Thyroid gland (tissue), 4 donors: ENCODE data around the gene FRG2C. TPM values are rescaled to one million over a fixed set of nuclear protein-coding genes. Genes with fewer than 3 reads are reported as not detected.
"Not testable (repeated sequence)": the region's sequence is repeated elsewhere in the genome, so short reads cannot be mapped to it uniquely, and the experiment has no call there.

Experiments
- DNase-seq, 2 donors: peaks; one replicate each; pipeline ENCODE4 v3.0.0-alpha.2; 2019
- H3K27ac ChIP-seq, 3 donors: fragments of 200-600 bp; sonication (generic); 1 replicate in 2 of 3; 2 replicates in 1 of 3; pipeline ENCODE4 v1.5.1; 2016 to 2019; ENCODE audit warnings: mild to moderate bottlenecking in 1 of 3, moderate library complexity in 1 of 3
- H3K27me3 ChIP-seq: fragments of 200-600 bp; sonication (generic); one replicate; pipeline ENCODE4 v1.5.1; 2019
- H3K36me3 ChIP-seq, 2 donors: fragments of 200-600 bp; sonication (generic); one replicate each; pipeline ENCODE4 v1.5.1; 2016 to 2019
- H3K4me1 ChIP-seq, 2 donors: fragments of 200-600 bp; sonication (generic); one replicate each; pipeline ENCODE4 v1.5.1; 2017 to 2019
- H3K4me3 ChIP-seq, 3 donors: fragments of 200-600 bp; sonication (generic); replicated peaks in 1 of 3; 1 replicate in 2 of 3; 2 replicates in 1 of 3; pipeline ENCODE4 v1.5.1; 2016; ENCODE audit warnings: mild to moderate bottlenecking in 1 of 3
- H3K9me3 ChIP-seq: fragments of 200-600 bp; sonication (generic); one replicate; pipeline ENCODE4 v1.5.1; 2017
- POLR2A ChIP-seq, 2 donors: fragments of 450-650 bp; IDR thresholded peaks; one replicate each; pipeline ENCODE4 v1.6.1; 2017; ENCODE audit warnings: antibody characterized with exemption in 2 of 2, mild to moderate bottlenecking in 2 of 2, moderate library complexity in 1 of 2
- WGBS, 2 donors: methylation state at CpG; one replicate each; pipeline ENCODE4 v1.1.5; 2017; 5-methylcytosine and 5-hydroxymethylcytosine counted together
- intact Hi-C: fragments of 100-400 bp; cut with DNase I; formaldehyde crosslinking; loops from one replicate; pipeline ENCODE4 v1.15.1; 2023
- microRNA counts, 2 donors: library from miRNA; unstranded; fragments of <30 nt; microRNA quantifications; one replicate each; lab custom pipeline; 2016 to 2017
- microRNA-seq: library from miRNA; unstranded; fragments of <30 nt; microRNA quantifications from one replicate; pipeline ENCODE4, GENCODE V29; 2016
- small RNA-seq: library from RNA; depleted of rRNA; stranded (forward); fragments of <200 nt; gene quantifications from one replicate; pipeline ENCODE3, GENCODE V24; 2016
- total RNA-seq, 4 donors: library from RNA; depleted of rRNA; stranded (reverse); fragments of >200 nt; gene quantifications; one replicate each; pipeline ENCODE4 v1.2.3, GENCODE V29; 2016
- TF ChIP-seq, protein P1 (sequence below), 6 experiments: fragments of 200-600 bp in 3 of 6; fragments of 450-650 bp in 3 of 6; sonication (generic) in 3 of 6; IDR thresholded peaks; one replicate each; pipeline ENCODE4 v1.5.1; 2016 to 2019; ENCODE audit warnings: antibody characterized with exemption in 6 of 6, mild to moderate bottlenecking in 2 of 6, inconsistent platforms in 1 of 6, moderate library complexity in 1 of 6

FRG2C gene
- total RNA-seq, 4 donors from 2014 or later = not detected

GRCh38 chr3:75672140-75672775, 8.1 kb downstream of the FRG2C start:
- peaks cover 3 to 17% of the 10 kb centered on the region in 2 donors for H3K4me1 ChIP-seq
- H3K4me3 ChIP-seq, intact Hi-C loops, H3K27me3 ChIP-seq, H3K36me3 ChIP-seq, H3K9me3 ChIP-seq: not testable (repeated sequence)
- TF ChIP-seq POLR2A (IDR thresholded peaks at IDR 0.05) = peak in 1 of 2 donors; percentile 61
- 6 to 20% methylated on average over 56 to 59 of the region's 59 CpGs for WGBS, 2 donors
- peak in 1 of 2 donors; percentile 61 for DNase-seq
- peak overlapping the region in 2 of 3 donors; percentile 22 to 50 for H3K27ac ChIP-seq

GRCh38 chr3:75683965-75684364, 19.8 kb downstream of the FRG2C start:
- WGBS, 2 donors = 3 to 78% methylated on average over 1 of the region's 1 CpG
- H3K9me3 ChIP-seq, intact Hi-C loops, H3K4me3 ChIP-seq, H3K4me1 ChIP-seq, H3K27me3 ChIP-seq, H3K36me3 ChIP-seq, H3K27ac ChIP-seq, DNase-seq: not testable (repeated sequence)

- H3K9me3 ChIP-seq = no peaks in the 10 kb centered on the region
- no peak overlapping the region for H3K27ac ChIP-seq
- TF ChIP-seq POLR2A (IDR thresholded peaks at IDR 0.05) = no peak
- TF ChIP-seq, protein P1, sequence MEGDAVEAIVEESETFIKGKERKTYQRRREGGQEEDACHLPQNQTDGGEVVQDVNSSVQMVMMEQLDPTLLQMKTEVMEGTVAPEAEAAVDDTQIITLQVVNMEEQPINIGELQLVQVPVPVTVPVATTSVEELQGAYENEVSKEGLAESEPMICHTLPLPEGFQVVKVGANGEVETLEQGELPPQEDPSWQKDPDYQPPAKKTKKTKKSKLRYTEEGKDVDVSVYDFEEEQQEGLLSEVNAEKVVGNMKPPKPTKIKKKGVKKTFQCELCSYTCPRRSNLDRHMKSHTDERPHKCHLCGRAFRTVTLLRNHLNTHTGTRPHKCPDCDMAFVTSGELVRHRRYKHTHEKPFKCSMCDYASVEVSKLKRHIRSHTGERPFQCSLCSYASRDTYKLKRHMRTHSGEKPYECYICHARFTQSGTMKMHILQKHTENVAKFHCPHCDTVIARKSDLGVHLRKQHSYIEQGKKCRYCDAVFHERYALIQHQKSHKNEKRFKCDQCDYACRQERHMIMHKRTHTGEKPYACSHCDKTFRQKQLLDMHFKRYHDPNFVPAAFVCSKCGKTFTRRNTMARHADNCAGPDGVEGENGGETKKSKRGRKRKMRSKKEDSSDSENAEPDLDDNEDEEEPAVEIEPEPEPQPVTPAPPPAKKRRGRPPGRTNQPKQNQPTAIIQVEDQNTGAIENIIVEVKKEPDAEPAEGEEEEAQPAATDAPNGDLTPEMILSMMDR (IDR thresholded peaks at IDR 0.05) = no peak
- WGBS, 2 donors = 88 to 95% methylated on average over 9 of the region's 9 CpGs
- no peaks in the 10 kb centered on the region for H3K4me1 ChIP-seq
- H3K36me3 ChIP-seq = no peaks in the 10 kb centered on the region
- no peaks in the 10 kb centered on the region for H3K27me3 ChIP-seq
- intact Hi-C loops = no loop called here
- DNase-seq = no peak
- no peak overlapping the region for H3K4me3 ChIP-seq
Measured at GRCh38 chr3:75687323-75687722, 23.2 kb downstream of the FRG2C start.

- H3K27me3 ChIP-seq = no peaks in the 10 kb centered on the region
- intact Hi-C loops = no loop called here
- H3K9me3 ChIP-seq = no peaks in the 10 kb centered on the region
- no peaks in the 10 kb centered on the region for H3K36me3 ChIP-seq
- no peaks in the 10 kb centered on the region for H3K4me1 ChIP-seq
- no peak overlapping the region for H3K4me3 ChIP-seq
- TF ChIP-seq, protein P1 (IDR thresholded peaks at IDR 0.05) = no peak
- no peak for TF ChIP-seq POLR2A (IDR thresholded peaks at IDR 0.05)
- H3K27ac ChIP-seq = no peak overlapping the region
- 25 to 71% methylated on average over 2 of the region's 2 CpGs for WGBS, 2 donors
- DNase-seq = no peak
Measured at GRCh38 chr3:75692061-75692460, 27.9 kb downstream of the FRG2C start.

MicroRNAs within 50 kb of the gene (microRNA counts, 767-probe panel; counts per million panel counts)
- microRNA hsa-miR-1324 (lab: Ali Mortazavi, UCI) = 0 counts per million in 2 donors

Small RNA genes within 50 kb of the gene (microRNA-seq; reads per million reads assigned to microRNA genes)
- gene MIR1324 = not detected

Small RNA genes within 50 kb of the gene (small RNA-seq; reads per million reads assigned to genes)
- not detected for gene AC108724.2

Other genes with a start within 250 kb of the FRG2C start
- 10 to 100 TPM; 14.4 to 23.0 (median 18.8) TPM for gene ZNF717, start 121.2 kb downstream of the FRG2C start, total RNA-seq